K562 (cell line): ENCODE data around the gene MAP1LC3B2. TPM values are rescaled to one million over a fixed set of nuclear protein-coding genes. Genes with fewer than 3 reads are reported as not detected.

ENCODE experiments used
- ATF4 ChIP-seq: fragments of 450-650 bp; formaldehyde crosslinking; IDR thresholded peaks from 2 replicates; pipeline ENCODE4 v1.4.0; 2022; ENCODE audit warnings: mild to moderate bottlenecking, moderate library complexity
- CBFA2T3 ChIP-seq: fragments of 450-650 bp; IDR thresholded peaks from 2 replicates; pipeline ENCODE4 v1.6.1; 2017
- NFRKB ChIP-seq: fragments of 450-650 bp; IDR thresholded peaks from 2 replicates; pipeline ENCODE4 v1.6.1; 2016; ENCODE audit warnings: low read depth
- PHB2 ChIP-seq: fragments of 450-650 bp; IDR thresholded peaks from 2 replicates; pipeline ENCODE4 v1.6.1; 2017; ENCODE audit warnings: low read depth
- PML ChIP-seq: IDR thresholded peaks from 2 replicates; pipeline ENCODE4 v1.6.1; 2012; ENCODE audit warnings: low read length, inconsistent platforms
- TEAD1 ChIP-seq, 2 experiments: fragments of 450-650 bp in 1 of 2; sonication (generic) in 1 of 2; formaldehyde crosslinking; IDR thresholded peaks; 2 replicates each; pipeline versions ENCODE4 v1.4.0 to v1.8.0; 2020 to 2022; ENCODE audit warnings: mild to moderate bottlenecking in 2 of 2, missing genetic modification reagents in 1 of 2
- U2AF2 ChIP-seq: fragments of 200-400 bp; formaldehyde crosslinking; optimal IDR thresholded peaks from 2 replicates; pipeline ENCODE3; 2017; ENCODE audit warnings: low read depth, mild to moderate bottlenecking, low read length
- YY1 ChIP-seq, 3 experiments: IDR thresholded peaks; 2 replicates each; pipeline ENCODE4 v1.6.1; 2011; ENCODE audit warnings: low read length in 2 of 3, mild to moderate bottlenecking in 2 of 3, moderate library complexity in 2 of 3, borderline replicate concordance in 1 of 3, control low read depth in 1 of 3, low read depth in 1 of 3; ENCODE audit not compliant: insufficient read depth in 3 of 3, insufficient replicate concordance in 2 of 3, control insufficient read depth in 1 of 3, insufficient read length in 1 of 3; ENCODE audit errors: extremely low read depth in 1 of 3
- ZNF318 ChIP-seq, 2 experiments: fragments of 450-650 bp; IDR thresholded peaks; 2 replicates each; pipeline ENCODE4 v1.6.1; 2016; ENCODE audit warnings: mild to moderate bottlenecking in 2 of 2, borderline replicate concordance in 1 of 2, low read depth in 1 of 2, moderate library complexity in 1 of 2
- ZNF707 ChIP-seq: fragments of 250-450 bp; sonication (Bioruptor Pico); conservative IDR thresholded peaks from 2 replicates; pipeline ENCODE4 v1.8.0; 2022; ENCODE audit warnings: inconsistent platforms, mild to moderate bottlenecking, moderate library complexity
- ZNF75A ChIP-seq: fragments of 450-650 bp; formaldehyde crosslinking; IDR thresholded peaks from 2 replicates; pipeline ENCODE4 v1.4.0; 2020; ENCODE audit warnings: mild to moderate bottlenecking
- polyA plus RNA-seq, 8 experiments: library from polyadenylated mRNA; depleted of rRNA in 4 of 8; stranded (reverse) in 5 of 8; unstranded in 3 of 8; fragments of >200 nt; fragmentation: Nextera tagmentation in 2 of 8; fragmentation: Illumina TruSeq in 1 of 8; extraction: Ambion mirVana in 2 of 8; extraction: Trizol in 1 of 8; gene quantifications; 2 replicates each; pipeline versions ENCODE4 v1.2.1 to v1.2.3, GENCODE V29; 2011 to 2014; ENCODE audit warnings: inconsistent platforms in 1 of 8, missing spikeins in 1 of 8
- total RNA-seq, 7 experiments: library from RNA; depleted of rRNA in 6 of 7; stranded (reverse); fragments of >200 nt in 6 of 7; fragmentation: Illumina TruSeq in 2 of 7; extraction: Trizol in 2 of 7; gene quantifications; 2 replicates each; pipeline versions ENCODE4 v1.2.1 to v1.2.3, GENCODE V29; 2011 to 2021; ENCODE audit warnings: low replicate concordance in 1 of 7
- TF ChIP-seq, protein P1 (sequence below), 2 experiments: IDR thresholded peaks; 2 replicates each; pipeline ENCODE4 v1.6.1; 2012; ENCODE audit warnings: improper control_type of control experiment in 2 of 2, low read depth in 2 of 2, low read length in 2 of 2, borderline replicate concordance in 1 of 2

Gene MAP1LC3B2
- total and polyA plus RNA-seq, 9 of the 15 experiments (the other 6 are each of a cell fraction or from before 2014, with no cell fraction given), result 0.53 to 2.8 (median 0.76) TPM; not detected in 2

DNA sequence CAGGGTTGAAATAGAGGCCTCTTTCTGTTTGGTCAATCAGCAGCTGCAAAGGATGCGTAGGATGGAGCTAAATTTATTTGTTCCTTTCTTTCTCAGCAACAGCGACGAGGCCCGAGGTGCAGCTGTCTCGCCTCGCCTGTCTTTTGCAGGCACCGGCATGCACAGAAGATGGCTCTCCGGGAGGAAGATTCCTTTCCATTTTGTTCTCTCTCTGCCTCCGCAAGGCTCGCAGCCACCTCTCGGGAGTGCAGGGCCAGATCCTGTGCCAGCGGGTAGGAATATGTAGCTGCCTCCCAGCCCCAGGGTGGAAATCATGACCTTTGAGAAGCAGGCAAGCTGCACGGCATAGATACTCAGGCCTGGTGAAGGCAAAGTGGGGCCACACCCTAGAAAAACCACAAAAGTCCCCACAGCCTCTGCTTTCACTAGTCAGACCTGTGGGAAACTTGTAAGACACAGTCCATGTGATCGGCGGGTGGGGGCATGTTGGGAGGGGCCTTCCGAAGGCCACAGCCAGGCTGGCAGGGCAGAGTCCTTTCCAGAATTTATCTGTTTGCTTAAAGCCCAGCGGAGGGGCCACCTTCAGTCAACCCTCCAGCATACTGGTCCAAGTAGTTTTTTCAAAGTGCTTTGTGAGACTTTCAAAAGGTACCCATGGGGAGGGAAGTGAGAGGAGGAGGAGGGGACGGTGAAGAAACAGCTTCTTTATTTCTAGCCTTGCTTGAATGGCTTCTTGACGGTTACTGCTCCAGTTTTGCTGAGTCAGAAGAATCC is at the start of gene MAP1LC3B2 (continued):
- TF ChIP-seq ZNF318 (IDR thresholded peaks at IDR 0.05; ENCODE audit: borderline replicate concordance in 1 of 2, low read depth in 1 of 2), result peak in 1 of 2 experiments; percentile 92; a peak in 1 of 4 replicates
- TF ChIP-seq CBFA2T3, result peak; percentile 95
- TF ChIP-seq ATF4 (CRISPR knock-in tag), result no peak
- no peak for TF ChIP-seq ZNF75A (CRISPR knock-in tag)
- no peak for TF ChIP-seq U2AF2
- TF ChIP-seq ZNF707, result no peak
- TF ChIP-seq PHB2, result peak; percentile 58
- peak; percentile 79 for TF ChIP-seq NFRKB
- peak; percentile 87 for TF ChIP-seq PML
- peak in 1 of 2 experiments; percentile 60 for TF ChIP-seq TEAD1 (CRISPR knock-in tag; IDR thresholded peaks at IDR 0.05)
- TF ChIP-seq, protein P1, sequence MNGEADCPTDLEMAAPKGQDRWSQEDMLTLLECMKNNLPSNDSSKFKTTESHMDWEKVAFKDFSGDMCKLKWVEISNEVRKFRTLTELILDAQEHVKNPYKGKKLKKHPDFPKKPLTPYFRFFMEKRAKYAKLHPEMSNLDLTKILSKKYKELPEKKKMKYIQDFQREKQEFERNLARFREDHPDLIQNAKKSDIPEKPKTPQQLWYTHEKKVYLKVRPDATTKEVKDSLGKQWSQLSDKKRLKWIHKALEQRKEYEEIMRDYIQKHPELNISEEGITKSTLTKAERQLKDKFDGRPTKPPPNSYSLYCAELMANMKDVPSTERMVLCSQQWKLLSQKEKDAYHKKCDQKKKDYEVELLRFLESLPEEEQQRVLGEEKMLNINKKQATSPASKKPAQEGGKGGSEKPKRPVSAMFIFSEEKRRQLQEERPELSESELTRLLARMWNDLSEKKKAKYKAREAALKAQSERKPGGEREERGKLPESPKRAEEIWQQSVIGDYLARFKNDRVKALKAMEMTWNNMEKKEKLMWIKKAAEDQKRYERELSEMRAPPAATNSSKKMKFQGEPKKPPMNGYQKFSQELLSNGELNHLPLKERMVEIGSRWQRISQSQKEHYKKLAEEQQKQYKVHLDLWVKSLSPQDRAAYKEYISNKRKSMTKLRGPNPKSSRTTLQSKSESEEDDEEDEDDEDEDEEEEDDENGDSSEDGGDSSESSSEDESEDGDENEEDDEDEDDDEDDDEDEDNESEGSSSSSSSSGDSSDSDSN (IDR thresholded peaks at IDR 0.05; ENCODE audit: borderline replicate concordance in 1 of 2, low read depth in 2 of 2, low read length in 2 of 2), result peak; percentile 63 to 69; a peak in 2 of 4 replicates
- TF ChIP-seq YY1 (IDR thresholded peaks at IDR 0.05; ENCODE audit: borderline replicate concordance in 1 of 3, control insufficient read depth in 1 of 3, extremely low read depth in 1 of 3, insufficient read depth in 3 of 3, insufficient read length in 1 of 3, insufficient replicate concordance in 2 of 3, low read depth in 1 of 3, low read length in 2 of 3), result peak in 2 of 3 experiments; percentile 58 to 75
